A673 (cell line): ENCODE measurements around the gene SIDT1. TPM values are rescaled to one million over a fixed set of nuclear protein-coding genes. Genes with fewer than 3 reads are reported as not detected.

Experiments
- BruUV-seq: library from RNA; stranded (reverse); fragments of 400-500 nt; replicated peaks from 2 replicates; lab custom pipeline; 2021; lab: Mats Ljungman, UMichigan
- CTCF ChIA-PET: fragments of 300-600 bp; sonication (Branson Sonifier 250); formaldehyde crosslinking; loops from one replicate; lab custom pipeline; 2022; ENCODE audit warnings: antibody characterized with exemption; lab: Charles Lee
- POLR2A ChIA-PET: fragments of 300-600 bp; sonication (Branson Sonifier 250); formaldehyde crosslinking; loops from one replicate; lab custom pipeline; 2022; ENCODE audit warnings: antibody characterized with exemption; ENCODE audit not compliant: low non-redundant PET; lab: Charles Lee
- DNase-seq: peaks from one replicate; pipeline ENCODE4 v3.0.0-alpha.2; 2015; ENCODE audit warnings: low spot score
- H3K27ac ChIP-seq: fragments of 200-600 bp; sonication (generic); 2 replicates; pipeline ENCODE4 v1.5.1; 2016; ENCODE audit warnings: mixed run types, low read depth, mild to moderate bottlenecking, mixed read lengths, antibody characterized with exemption, low read length; ENCODE audit not compliant: poor library complexity, severe bottlenecking
- H3K27me3 ChIP-seq: fragments of 200-600 bp; sonication (generic); replicated peaks from 2 replicates; pipeline ENCODE4 v1.6.1; 2017; ENCODE audit warnings: mixed run types, low read depth, mild to moderate bottlenecking, mixed read lengths, antibody characterized with exemption, low read length; ENCODE audit not compliant: insufficient read depth, poor library complexity
- H3K36me3 ChIP-seq: fragments of 200-600 bp; sonication (generic); 2 replicates; pipeline ENCODE4 v1.6.1; 2016; ENCODE audit warnings: mixed run types, mild to moderate bottlenecking, mixed read lengths, antibody characterized with exemption, low read length; ENCODE audit not compliant: insufficient read depth, poor library complexity, severe bottlenecking
- H3K4me1 ChIP-seq: fragments of 200-600 bp; sonication (generic); 2 replicates; pipeline ENCODE4 v1.6.1; 2017; ENCODE audit warnings: mixed run types, mild to moderate bottlenecking, mixed read lengths, antibody characterized with exemption, low read length; ENCODE audit not compliant: insufficient read depth, poor library complexity, severe bottlenecking
- H3K4me3 ChIP-seq: fragments of 200-600 bp; sonication (generic); 2 replicates; pipeline ENCODE4 v1.5.1; 2016; ENCODE audit warnings: low read depth, mixed run types, mild to moderate bottlenecking, mixed read lengths, low read length; ENCODE audit not compliant: poor library complexity, severe bottlenecking
- H3K9me3 ChIP-seq: fragments of 200-600 bp; sonication (generic); 2 replicates; pipeline ENCODE4 v1.6.1; 2016; ENCODE audit warnings: mixed run types, low read depth, mild to moderate bottlenecking, mixed read lengths, antibody characterized with exemption, low read length; ENCODE audit not compliant: poor library complexity, severe bottlenecking
- CTCF ChIP-seq: fragments of 300-800, 200-600 bp; sonication (generic); conservative IDR thresholded peaks from 2 replicates; pipeline ENCODE4 v1.5.1; 2017; ENCODE audit warnings: low read depth, mild to moderate bottlenecking, antibody characterized with exemption, low read length, moderate library complexity, mixed read lengths
- EZH2 ChIP-seq: fragments of 200-600 bp; sonication (generic); IDR thresholded peaks from 2 replicates; pipeline ENCODE4 v1.6.1; 2017; ENCODE audit warnings: borderline replicate concordance, low read depth, mild to moderate bottlenecking, mixed read lengths, antibody characterized with exemption, low read length; ENCODE audit not compliant: poor library complexity, severe bottlenecking
- intact Hi-C: fragments of 100-400 bp; cut with micrococcal nuclease; formaldehyde crosslinking; loops from one replicate; pipeline ENCODE4 v1.10.0; 2022; ENCODE audit not compliant: unreplicated experiment
- total RNA-seq: library from RNA; stranded (reverse); gene quantifications from 2 replicates; pipeline ENCODE4 v1.2.3, GENCODE V29; 2021

The SIDT1 gene
- total RNA-seq, 1 experiment from 2014 or later: not detected

- intact Hi-C loops: no loop called here
- no peak for DNase-seq
- no peak for TF ChIP-seq CTCF
- no peak for TF ChIP-seq EZH2
- CTCF ChIA-PET: no interaction called here
- POLR2A ChIA-PET: no interaction called here
- no peak overlapping the region for H3K4me3 ChIP-seq
- H3K27ac ChIP-seq: no peak overlapping the region
- H3K27me3 ChIP-seq: no peaks in the 10 kb centered on the region
- H3K9me3 ChIP-seq: no peaks in the 10 kb centered on the region
- no peaks in the 10 kb centered on the region for H3K4me1 ChIP-seq
- BruUV-seq: no TSS peak
- no peaks in the 10 kb centered on the region for H3K36me3 ChIP-seq
These were observed 105.4 kb downstream of the SIDT1 start for GRCh38 chr3:113637756-113638155.

GRCh38 chr3:113638910-113639309 lies 106.6 kb downstream of the SIDT1 start:
- Histone ChIP-seq H3K36me3 (no peaks in the 10 kb centered on the region), H3K27ac (no peak overlapping the region), H3K4me3 (no peak overlapping the region), H3K27me3 (no peaks in the 10 kb centered on the region), H3K9me3 (peaks cover 3% of the 10 kb centered on the region), H3K4me1 (no peaks in the 10 kb centered on the region)
- CTCF ChIA-PET: no interaction called here
- POLR2A ChIA-PET: no interaction called here
- no TSS peak for BruUV-seq
- no peak for TF ChIP-seq EZH2
- no peak for TF ChIP-seq CTCF
- intact Hi-C loops: no loop called here
- DNase-seq: no peak

- H3K27me3 ChIP-seq: no peaks in the 10 kb centered on the region
- no peak overlapping the region for H3K4me3 ChIP-seq
- DNase-seq: no peak
- ChIA-PET CTCF (no interaction called here), POLR2A (no interaction called here)
- no peak overlapping the region for H3K27ac ChIP-seq
- peaks cover 22% of the 10 kb centered on the region for H3K9me3 ChIP-seq
- intact Hi-C loops: no loop called here
- H3K4me1 ChIP-seq: no peaks in the 10 kb centered on the region
- no peaks in the 10 kb centered on the region for H3K36me3 ChIP-seq
- BruUV-seq: no TSS peak
- TF ChIP-seq CTCF: no peak
- no peak for TF ChIP-seq EZH2
These were observed 111.2 kb downstream of the SIDT1 start for GRCh38 chr3:113643583-113643982.
